Peyer's patch (tissue), 4 donors: ENCODE data around the gene MYL7.

Experiments used
- POLR2A ChIP-seq, 2 donors: fragments of 450-650 bp; IDR thresholded peaks; one replicate each; pipeline ENCODE4 v1.5.1; 2017; ENCODE audit warnings: antibody characterized with exemption in 2 of 2, mild to moderate bottlenecking in 2 of 2, moderate library complexity in 2 of 2
- TF ChIP-seq, protein P1 (sequence below), 6 experiments: fragments of 450-650 bp in 4 of 6; fragments of 200-600 bp in 2 of 6; sonication (generic) in 1 of 6; IDR thresholded peaks; one replicate each; pipeline ENCODE4 v1.5.1; 2017 to 2019; ENCODE audit warnings: antibody characterized with exemption in 6 of 6, mild to moderate bottlenecking in 3 of 6, moderate library complexity in 1 of 6

GRCh38 chr7:44105832-44106231 lies 35.3 kb downstream of the MYL7 start:
- TF ChIP-seq, protein P1, sequence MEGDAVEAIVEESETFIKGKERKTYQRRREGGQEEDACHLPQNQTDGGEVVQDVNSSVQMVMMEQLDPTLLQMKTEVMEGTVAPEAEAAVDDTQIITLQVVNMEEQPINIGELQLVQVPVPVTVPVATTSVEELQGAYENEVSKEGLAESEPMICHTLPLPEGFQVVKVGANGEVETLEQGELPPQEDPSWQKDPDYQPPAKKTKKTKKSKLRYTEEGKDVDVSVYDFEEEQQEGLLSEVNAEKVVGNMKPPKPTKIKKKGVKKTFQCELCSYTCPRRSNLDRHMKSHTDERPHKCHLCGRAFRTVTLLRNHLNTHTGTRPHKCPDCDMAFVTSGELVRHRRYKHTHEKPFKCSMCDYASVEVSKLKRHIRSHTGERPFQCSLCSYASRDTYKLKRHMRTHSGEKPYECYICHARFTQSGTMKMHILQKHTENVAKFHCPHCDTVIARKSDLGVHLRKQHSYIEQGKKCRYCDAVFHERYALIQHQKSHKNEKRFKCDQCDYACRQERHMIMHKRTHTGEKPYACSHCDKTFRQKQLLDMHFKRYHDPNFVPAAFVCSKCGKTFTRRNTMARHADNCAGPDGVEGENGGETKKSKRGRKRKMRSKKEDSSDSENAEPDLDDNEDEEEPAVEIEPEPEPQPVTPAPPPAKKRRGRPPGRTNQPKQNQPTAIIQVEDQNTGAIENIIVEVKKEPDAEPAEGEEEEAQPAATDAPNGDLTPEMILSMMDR (IDR thresholded peaks at IDR 0.05) = no peak
- TF ChIP-seq POLR2A (IDR thresholded peaks at IDR 0.05) = no peak
